HG03442 (cell line): ENCODE measurements around the gene TAPBP.
A peak's percentile ranks its signal among the peaks of the same experiment; 100 is the strongest.
"Not testable (repeated sequence)": the region's sequence is repeated elsewhere in the genome, so short reads cannot be mapped to it uniquely, and the experiment has no call there.

Experiments used
- ATAC-seq: cut with Tn5 transposase; IDR thresholded peaks from one replicate; pipeline ENCODE4 v1.9.1; 2021; ENCODE audit warnings: mild to moderate bottlenecking, moderate library complexity; ENCODE audit not compliant: unreplicated experiment

The TAPBP gene

GRCh38 chr6:33297956-33298772 is 15.7 kb downstream of the TAPBP start:
- ATAC-seq = no peak

- ATAC-seq = no peak
These were observed 16.4 kb downstream of the TAPBP start for GRCh38 chr6:33297406-33297955.

GRCh38 chr6:33296797-33297405 is 17.0 kb downstream of the TAPBP start:
- no peak for ATAC-seq

GRCh38 chr6:33295621-33296369 is 18.1 kb downstream of the TAPBP start:
- no peak for ATAC-seq

GRCh38 chr6:33294086-33294823 is 19.6 kb downstream of the TAPBP start:
- ATAC-seq = no peak

GRCh38 chr6:33292996-33293682 is 20.7 kb downstream of the TAPBP start:
- ATAC-seq = no peak

- no peak for ATAC-seq
These were observed 23.4 kb downstream of the TAPBP start for GRCh38 chr6:33290459-33290858.

GRCh38 chr6:33289784-33290315 is 24.0 kb downstream of the TAPBP start:
- ATAC-seq = peak; percentile 12

- ATAC-seq = peak; percentile 77
These were observed 24.7 kb downstream of the TAPBP start, which contains the start of the genes PFDN6 and WDR46 for GRCh38 chr6:33288921-33289783. PFDN6 (plus strand) TSS chr6:33289601; CDS start chr6:33289857, 256 bp downstream. WDR46 (minus strand) TSS chr6:33289239; CDS start chr6:33289170, 69 bp downstream.

GRCh38 chr6:33288141-33288920 is 25.5 kb downstream of the TAPBP start:
- ATAC-seq = no peak

GRCh38 chr6:33286946-33287914 is 26.6 kb downstream of the TAPBP start:
- no peak for ATAC-seq

GRCh38 chr6:33285214-33285613 is 28.7 kb downstream of the TAPBP start:
- ATAC-seq = not testable (repeated sequence)

GRCh38 chr6:33280539-33280938 is 33.3 kb downstream of the TAPBP start:
- ATAC-seq = no peak

- no peak for ATAC-seq
These were observed 33.8 kb downstream of the TAPBP start for GRCh38 chr6:33279971-33280511.

GRCh38 chr6:33279257-33279695 is 34.6 kb downstream of the TAPBP start:
- no peak for ATAC-seq

GRCh38 chr6:33278810-33279209 is 35.1 kb downstream of the TAPBP start:
- no peak for ATAC-seq

- no peak for ATAC-seq
These were observed 35.5 kb downstream of the TAPBP start for GRCh38 chr6:33278392-33278741.
